ENCODE results near the gene ARHGEF1.

DNA sequence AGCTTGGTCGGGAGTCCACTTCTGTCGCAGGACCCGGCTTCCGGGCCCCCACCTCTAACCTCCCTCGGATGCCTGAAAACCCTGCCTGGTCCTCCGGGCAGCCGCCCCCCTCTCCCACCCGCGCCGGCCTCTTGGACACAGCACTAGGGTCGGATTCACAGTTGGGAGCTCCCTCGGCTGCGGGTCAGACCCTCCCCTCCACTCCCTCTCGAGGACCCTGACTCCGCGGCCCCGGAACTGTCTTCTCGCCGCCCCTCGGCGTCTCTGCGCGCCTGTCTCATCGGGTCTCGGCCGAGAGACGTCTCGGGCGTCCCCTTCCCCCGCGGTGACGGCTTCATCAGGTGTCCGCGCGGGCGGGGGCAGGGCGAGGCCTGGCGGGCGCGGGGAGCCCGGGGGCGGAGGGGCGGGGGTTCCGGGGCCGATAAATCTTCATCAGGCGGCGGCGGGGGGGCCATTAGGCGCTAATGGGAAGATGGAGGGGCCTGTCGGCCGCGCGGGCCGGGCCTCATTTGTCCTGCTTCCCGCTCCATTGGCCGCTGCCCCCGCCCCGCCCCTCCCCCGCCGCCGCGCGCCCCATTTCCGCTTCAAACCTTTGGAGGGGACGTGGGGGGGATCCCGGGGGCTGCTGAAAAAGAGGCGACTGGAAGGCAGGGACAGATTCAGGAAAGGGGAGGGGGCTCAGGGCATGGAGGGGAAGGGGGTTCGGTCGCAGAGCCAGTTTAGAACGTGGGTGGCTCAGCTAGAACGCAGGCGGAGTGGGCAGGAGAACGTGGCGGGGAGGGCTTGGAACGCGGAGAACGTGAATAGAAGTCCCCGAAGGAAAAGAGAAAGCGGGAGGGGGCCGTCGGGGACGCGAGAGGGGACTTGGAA, 57.1 kb downstream of the ARHGEF1 start:
- TF ChIP-seq, protein P1, sequence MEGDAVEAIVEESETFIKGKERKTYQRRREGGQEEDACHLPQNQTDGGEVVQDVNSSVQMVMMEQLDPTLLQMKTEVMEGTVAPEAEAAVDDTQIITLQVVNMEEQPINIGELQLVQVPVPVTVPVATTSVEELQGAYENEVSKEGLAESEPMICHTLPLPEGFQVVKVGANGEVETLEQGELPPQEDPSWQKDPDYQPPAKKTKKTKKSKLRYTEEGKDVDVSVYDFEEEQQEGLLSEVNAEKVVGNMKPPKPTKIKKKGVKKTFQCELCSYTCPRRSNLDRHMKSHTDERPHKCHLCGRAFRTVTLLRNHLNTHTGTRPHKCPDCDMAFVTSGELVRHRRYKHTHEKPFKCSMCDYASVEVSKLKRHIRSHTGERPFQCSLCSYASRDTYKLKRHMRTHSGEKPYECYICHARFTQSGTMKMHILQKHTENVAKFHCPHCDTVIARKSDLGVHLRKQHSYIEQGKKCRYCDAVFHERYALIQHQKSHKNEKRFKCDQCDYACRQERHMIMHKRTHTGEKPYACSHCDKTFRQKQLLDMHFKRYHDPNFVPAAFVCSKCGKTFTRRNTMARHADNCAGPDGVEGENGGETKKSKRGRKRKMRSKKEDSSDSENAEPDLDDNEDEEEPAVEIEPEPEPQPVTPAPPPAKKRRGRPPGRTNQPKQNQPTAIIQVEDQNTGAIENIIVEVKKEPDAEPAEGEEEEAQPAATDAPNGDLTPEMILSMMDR (conservative IDR thresholded peaks at IDR 0.05; ENCODE audit: low read depth, low read length), result no peak
- TF ChIP-seq EZH2phosphoT487 (IDR thresholded peaks at IDR 0.05; ENCODE audit: borderline replicate concordance, low read length), result no peak
